Muscle of back (tissue), 13 donors: ENCODE data around the gene PDE2A. TPM values are rescaled to one million over a fixed set of nuclear protein-coding genes. Genes with fewer than 3 reads are reported as not detected.
A peak's percentile ranks its signal among the peaks of the same experiment; 100 is the strongest.

Experiments used
- DNase-seq, 3 donors: peaks; one replicate each; pipeline versions ENCODE4 v3.0.0 to v3.0.0-alpha.2; 2013
- long read RNA-seq, 9 donors: transcript quantifications; one replicate each; lab custom pipeline, GENCODE V29; 2026
- polyA plus RNA-seq, 10 donors: library from polyadenylated mRNA; unstranded; fragments of 120-200 nt; gene quantifications; one replicate each; pipeline ENCODE4 v1.2.1, GENCODE V29; 2013; ENCODE audit not compliant: insufficient read length in 10 of 10

PDE2A gene
- 10 to 100 TPM; 10.3 to 25.0 (median 17.9) TPM for polyA plus RNA-seq
- long read RNA-seq, donor 1, full-length matches to known transcripts, result 1 of 1 reads
- long read RNA-seq, donor 1, partial matches to known transcripts, result 0 of 1 reads
- long read RNA-seq, donor 1, other reads (novel, unspliced or antisense), result 0 of 1 reads
- long read RNA-seq, donor 2, full-length matches to known transcripts, result 2 of 2 reads
- long read RNA-seq, donor 2, partial matches to known transcripts, result 0 of 2 reads
- long read RNA-seq, donor 2, other reads (novel, unspliced or antisense), result 0 of 2 reads
- long read RNA-seq, donor 3, result 0 reads
- long read RNA-seq, donor 4, result 0 reads
- long read RNA-seq, donor 5, full-length matches to known transcripts, result 2 of 2 reads
- long read RNA-seq, donor 5, partial matches to known transcripts, result 0 of 2 reads
- long read RNA-seq, donor 5, other reads (novel, unspliced or antisense), result 0 of 2 reads
- long read RNA-seq, donor 6, partial matches to known transcripts, result 10 of 10 reads
- long read RNA-seq, donor 6, other reads (novel, unspliced or antisense), result 0 of 10 reads
- long read RNA-seq, donor 7, result 0 reads
- long read RNA-seq, donor 8, partial matches to known transcripts, result 0 of 1 reads
- long read RNA-seq, donor 8, other reads (novel, unspliced or antisense), result 0 of 1 reads
- long read RNA-seq, donor 9, result 0 reads

DNA sequence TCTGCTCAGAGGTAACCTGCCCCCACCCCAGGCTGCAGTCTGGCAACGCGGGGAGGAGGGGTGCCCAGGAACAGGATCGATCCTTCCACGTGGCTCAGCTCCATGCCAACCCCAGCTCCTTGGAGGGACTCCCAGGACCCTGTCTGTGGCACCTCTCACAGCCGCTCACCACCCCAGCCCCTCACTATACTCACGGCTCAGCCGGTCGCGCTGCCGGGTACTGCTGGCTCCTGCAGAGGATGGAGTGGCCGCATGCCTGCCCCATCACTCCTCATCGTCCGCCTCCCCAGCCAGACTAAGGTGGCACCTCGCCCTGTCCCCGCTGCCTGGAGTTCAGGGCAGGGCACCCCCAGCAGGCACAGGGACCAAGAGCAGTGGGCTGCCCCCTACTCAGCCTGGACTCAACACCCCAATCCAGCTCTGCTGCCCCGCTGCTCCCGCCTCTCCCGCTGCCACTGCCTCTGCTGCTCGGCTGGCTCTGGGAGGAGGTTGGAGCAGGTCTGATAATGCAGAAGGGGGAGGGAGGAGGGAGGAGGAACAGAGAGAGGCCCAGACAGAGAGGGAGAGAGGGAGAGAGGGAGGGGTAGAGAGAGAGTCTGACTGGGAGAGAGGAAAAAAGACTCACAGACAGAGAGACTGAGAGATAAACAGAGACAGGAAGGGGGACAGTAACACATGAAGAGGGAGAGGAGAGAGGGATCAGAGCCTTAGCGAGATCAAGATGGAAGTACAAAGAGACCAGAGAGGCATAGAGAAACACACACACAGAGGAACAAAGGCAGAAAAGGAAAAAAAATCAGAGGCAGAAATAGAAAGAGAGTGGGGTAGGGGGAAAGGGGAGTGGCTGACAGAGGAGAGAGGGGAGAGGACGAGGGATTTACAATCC is at the start of gene PDE2A:
PDE2A (minus strand) TSS at position 480 of the 886 bp plus-strand sequence; CDS start at position 265, 215 bp downstream.
- DNase-seq, result no peak

DNA sequence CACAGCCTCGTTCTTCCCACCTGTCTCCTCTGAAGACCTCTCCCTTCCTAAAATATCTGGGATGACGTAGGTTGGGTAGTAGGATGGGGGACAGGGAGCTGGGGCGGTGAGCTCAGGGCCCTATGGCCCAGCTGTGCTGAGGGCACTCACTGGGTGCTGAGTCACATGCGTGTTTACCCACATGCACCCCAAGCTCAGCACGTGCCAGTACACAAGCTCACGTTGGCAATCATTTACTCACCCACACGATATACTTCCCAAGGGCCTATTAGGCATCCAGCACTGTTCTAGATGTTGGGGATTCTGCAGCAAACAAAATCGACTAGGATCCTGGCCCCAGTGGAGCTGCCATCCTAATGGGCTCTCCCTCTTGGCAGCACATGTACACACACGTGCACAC is 49.3 kb upstream of the PDE2A start:
- no peak for DNase-seq

DNA sequence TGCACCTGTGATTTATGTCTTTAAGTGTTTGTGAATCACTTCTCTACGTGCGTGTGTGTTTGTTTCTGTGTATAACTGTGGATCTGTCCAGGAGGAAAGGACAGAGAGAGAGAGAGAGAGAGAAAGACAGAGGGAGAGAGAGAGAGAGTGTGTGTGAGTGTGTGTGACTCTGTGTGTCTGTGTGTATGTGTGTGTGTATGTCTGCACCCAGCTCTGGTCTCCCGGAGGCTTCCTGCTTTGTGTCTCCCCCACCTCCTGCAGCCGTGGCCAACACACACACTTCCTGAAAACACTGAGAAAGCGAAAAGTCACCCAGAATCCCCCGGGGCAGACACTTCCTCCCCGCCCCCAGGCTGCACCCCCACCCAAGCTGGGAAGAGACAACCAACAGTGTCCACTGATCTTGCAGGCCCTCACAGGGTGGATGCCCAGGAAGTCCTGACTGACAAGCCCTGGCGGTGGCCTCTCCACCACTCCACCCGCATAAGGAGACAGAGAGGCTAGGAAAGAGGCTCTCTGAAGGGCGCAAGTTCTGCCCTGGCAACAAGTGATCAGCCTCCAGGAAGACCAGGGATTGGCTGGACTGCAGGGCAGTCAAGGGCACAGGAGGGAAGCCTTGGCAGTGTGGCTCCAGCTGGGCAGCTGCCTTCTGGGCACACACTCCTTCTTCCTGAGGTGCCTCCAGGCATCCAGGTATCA is 48.0 kb upstream of the PDE2A start:
- peak; percentile 91 to 96 (median 91) for DNase-seq

DNA sequence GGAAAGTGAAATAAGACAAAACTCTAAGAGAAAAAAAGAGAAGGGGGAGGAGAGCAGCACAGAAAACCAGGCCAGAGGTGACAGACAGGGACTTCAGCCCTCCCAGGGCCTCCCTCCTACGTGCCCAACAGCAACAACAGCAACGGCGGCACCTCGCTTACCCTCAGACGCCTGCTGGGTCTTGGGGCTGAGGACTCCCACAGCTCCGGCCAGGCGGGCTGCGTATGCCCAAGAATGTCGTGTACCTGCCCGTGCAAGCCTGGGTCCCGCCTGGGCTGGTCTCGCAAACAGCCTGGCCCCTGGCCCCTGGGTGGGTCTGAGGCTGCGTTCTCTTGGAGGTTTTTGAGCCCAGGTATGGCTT is 47.4 kb upstream of the PDE2A start:
- no peak for DNase-seq

DNA sequence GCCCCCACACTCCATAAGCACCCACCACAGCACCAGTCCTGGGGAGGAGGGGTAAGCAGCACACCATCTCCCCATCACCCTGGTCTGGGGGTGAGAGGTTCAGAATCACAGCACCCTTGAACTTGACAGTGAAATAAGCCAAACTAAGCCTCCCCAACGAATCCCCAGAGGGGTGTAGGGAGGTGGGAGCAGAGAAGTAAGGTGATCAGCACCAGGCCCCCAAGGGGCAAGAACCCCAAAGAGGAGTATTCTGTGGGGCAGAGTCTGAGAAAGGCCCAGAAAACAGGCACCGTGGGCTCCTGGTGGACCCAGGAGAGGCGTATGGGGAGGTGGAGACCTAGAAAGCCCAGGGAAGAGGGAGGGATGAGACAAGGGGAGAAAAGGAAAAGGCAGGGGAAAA is 47.1 kb upstream of the PDE2A start:
- DNase-seq, result no peak

DNA sequence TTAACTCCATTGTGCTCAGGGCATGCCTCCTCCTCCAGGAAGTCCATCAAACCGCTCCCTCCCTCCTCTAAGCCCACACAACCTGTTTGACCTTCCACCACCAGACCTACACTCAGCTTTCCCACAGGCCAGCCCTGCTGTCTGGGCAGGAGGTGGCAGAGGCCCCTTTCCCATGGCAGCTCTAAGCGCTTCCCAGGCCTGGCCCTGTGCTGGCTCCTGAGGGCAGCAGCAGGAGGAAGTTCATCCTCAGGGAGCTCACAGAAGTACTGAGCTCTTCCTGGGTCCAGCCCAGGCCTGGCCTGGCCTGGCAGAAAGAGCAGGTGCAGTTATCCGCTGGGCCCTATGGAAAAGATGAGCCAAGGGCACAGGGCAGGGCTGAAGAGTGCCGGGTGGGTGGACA is 46.6 kb upstream of the PDE2A start:
- DNase-seq, result no peak

DNA sequence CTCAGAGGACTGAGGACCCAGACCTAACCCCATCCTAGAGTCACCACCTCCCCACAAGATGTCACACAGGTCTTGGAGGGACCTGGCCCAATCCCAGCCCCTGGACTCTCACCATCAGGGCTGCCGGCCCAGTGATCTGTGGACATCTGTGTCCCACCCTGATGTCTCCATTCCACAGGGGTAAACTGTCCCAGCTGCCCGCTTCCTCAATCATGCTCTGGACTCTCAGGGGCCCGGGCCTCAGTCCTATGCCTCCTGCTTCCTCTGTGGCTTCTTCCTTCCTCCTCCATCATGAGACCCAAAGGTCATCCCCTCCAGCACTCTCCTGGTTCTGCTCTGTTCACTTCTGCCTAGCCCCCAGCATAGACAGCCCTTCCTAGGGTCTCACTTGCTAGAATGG is 45.8 kb upstream of the PDE2A start:
- DNase-seq, result no peak

DNA sequence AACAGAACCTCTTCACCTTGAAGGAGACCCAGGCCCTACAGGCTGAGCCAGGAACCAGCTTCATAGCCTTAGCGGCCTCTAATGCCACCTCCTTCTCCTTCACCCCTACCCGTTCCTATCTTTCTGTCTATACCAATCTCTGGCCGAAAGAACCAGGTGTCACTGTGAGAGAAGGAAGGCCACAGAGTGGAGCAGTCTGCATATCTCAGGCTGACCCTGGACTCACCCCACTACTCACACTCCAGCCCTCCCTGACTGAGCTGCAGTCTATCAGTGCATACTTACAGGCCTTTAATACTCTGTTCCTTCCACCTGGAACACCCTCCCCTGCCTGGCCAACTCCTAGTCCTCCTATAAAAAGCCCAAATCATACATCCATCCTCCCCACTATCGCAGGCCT is 45.3 kb upstream of the PDE2A start:
- no peak for DNase-seq

DNA sequence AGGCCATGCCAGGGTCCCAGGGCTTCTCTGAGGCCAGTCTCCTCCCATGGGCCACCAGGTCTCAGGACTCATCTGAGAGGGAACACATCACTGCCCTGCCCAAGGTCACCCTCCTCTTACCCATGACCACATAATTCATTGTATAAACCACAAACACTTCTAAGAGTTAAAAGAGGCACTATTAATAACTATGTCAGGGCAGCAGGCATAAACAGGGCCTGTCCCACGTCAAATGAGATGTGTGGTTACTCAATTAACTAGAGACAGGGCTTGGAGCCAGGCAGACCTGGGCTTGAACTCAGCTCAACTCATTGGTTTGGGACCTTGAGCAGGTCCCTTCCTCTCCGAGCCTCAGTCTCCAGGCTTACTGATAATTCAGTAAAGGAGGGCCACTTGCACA is 44.9 kb upstream of the PDE2A start:
- DNase-seq, result no peak

DNA sequence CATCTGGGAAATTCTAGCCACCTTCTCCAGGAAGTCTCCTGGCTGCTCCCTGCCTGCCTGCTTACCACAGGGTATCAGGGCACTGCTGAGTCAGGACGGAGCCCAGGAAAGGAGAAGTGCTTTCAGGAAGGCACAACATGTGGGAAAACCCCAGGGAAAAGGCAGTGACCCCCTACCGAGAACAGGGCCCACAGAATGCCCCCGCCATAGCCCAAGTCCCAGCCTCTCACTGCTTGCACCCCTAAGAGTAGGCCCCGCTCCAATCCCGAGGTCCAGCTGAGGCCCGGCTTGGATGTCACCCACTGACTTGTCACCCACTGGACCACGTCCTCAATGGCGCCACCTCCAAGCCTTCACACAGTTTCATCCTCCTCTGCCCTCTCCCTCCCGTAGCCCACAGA is 43.9 kb upstream of the PDE2A start:
- DNase-seq, result no peak

DNA sequence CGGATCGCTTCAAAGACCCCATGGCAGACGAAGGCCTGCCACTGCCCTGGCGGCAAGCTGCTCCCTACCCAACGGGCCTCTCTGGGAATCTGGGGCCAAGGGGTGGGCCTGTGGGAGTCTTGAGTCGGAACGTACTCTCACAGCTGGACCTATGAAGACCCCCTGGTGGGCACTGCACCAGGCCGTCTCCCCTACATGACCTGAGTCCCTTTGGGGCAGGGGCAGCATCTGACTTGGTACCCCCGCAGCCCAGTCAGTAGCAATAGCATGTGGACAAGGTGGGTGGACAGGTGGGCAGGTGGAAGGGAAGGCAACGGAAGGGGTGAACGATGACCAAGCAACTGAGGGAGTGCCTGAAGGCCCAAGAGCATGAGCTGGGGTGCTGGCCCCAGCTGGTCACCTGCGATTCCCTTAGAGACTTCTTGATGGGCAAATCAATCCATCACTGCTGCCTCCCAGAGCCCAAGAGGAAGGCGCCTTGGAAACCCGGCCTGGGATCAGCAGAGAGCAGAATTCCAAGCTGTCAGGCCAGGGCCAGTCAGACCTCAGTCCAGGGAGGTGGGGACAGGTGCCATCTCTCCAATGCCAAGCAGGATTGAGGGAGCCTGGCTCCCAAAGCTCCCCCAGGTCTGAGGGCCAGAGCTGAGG is 42.7 kb upstream of the PDE2A start:
- no peak for DNase-seq

DNA sequence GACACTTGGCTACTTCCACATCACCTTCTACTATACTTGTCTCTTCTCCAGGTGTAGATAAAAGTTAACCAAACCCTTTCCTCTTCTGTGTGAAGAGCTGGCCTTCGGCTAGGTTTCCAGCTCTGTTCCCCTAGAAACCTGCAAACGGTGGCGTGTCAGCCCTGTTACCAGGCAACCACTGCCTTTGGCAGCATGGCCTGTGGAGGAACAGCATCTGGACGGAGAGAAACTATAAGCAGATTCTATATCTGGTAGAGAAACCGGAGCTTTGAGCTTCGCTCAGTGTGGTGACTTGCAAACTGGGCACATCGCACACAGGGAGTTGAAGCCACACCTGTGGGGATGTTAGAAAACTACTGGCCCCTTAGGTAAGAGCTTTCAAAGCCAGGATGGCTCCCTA is 42.1 kb upstream of the PDE2A start:
- peak; percentile 54 to 92 (median 79) for DNase-seq

DNA sequence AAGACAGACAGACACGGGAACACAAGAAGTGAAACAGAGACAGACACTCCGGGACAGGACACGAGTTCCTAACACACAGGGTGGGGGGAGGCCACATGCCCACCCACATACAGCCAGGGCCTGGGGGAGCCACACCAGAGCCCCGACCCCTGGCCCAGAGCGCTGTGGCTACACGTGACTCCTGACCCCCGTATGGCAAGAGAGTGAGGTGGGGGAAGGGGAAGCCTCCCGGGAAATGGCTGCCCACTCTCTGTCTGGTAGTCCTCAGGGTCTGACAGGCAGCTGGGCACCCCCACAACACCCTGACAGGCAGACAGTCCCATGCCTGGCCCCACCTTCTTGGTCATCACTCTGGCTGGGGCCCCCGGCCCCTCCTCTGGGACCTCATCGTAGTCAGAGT is 38.6 kb upstream of the PDE2A start:
- no peak for DNase-seq

DNA sequence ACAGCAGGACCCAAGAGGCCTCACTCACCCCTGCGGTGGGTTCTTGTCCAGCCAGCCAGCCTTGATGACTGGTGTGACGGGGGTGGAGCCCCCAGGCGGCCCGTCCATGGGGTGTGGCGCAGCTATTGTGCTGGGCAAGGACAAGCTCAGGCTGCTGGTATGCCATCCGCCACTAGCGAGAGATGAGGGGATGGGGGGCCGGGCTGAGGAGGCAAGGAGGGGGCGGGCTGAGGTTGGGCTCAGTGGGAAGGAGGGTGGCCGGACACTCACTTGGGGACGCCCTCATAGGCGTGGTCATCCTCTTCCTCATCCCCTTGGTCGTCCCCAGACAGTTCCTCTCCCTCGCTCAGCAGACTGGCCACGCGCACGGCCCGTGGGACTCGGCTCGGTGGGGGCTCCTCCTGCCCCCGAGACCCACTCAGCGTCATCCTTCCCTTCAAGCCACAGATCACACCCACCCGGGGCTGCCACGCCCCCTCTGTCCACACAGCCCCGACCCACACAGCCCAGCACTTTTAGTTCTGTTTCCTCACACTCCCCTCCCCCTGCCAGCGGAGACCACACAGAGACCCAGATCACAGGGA is 38.0 kb upstream of the PDE2A start:
- peak in 1 of 3 donors; percentile 69 for DNase-seq

DNA sequence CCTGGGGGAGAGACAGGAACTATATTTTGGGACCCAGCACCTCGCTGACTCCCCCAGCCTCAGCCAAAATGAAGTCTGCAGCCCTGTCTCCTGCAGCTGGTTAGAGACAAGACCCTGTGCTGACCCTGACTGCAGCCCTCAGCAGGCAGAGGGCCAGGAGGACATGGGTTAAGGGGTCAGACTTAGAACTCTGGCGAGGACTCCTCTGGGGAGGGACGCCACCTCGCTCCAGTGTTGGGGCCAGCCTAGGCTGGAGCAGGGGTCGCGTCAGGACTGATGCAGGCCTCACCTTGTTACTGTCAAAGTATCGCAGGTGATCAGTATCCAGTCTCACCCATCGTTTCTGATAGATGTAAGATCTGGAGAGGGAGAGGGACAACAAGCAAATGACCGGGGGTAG is 36.9 kb upstream of the PDE2A start:
- no peak for DNase-seq

DNA sequence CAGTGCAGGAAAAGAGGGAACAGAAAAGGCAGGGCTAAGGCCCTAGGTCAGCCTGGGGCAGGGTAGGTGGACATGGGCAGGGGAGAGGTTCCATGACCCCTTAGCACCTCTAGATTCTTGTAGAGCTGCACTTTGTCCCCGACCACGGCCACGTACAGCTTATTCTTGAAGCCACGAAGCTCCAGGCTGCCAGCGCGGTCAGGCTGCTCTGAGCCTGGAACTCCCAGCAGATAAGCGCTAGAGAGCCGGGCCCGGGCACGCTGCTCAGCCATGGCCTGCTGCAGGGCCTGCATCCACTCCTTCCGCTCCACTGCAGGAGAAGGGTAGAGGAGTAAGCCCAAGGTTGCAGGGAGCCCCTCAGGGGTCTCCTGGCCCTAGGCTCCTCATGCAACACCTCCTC is 36.1 kb upstream of the PDE2A start:
- no peak for DNase-seq

DNA sequence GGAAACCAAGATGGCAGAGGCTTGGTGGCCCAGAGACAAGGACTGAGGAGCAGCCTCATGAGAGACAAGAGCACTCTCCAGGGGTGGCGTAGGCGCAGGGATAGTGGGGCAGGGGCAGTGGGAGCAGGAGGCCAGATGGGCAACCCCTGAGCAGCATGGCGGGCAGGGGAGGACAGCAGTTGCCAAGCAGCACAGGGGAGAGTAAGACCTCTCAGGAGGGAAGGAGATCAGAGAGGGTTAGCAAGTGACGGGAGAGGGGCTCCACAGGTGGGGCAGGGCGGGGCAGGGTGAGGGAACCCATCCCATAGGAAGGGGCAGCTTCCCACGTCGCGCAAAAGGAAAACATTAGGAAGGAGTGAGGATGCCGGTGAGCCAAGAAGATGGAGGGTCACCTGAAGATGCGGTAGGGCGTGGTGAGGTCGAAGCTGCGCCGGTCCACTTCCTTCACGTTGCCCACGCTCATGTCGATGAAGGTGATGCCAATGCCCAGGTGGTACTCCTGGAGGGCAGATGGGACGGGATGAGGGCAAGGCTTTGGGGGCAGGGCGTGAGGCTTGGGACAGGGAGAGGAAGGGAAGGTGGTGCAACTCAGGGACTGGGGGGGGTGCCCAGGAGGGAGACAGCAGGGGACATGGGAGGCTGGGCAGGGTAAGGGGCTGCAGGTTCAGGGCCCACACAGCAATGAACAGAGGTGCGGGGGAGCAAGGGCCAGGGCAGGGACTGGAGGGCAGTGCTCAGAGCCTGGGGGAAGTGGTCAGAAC is 35.4 kb upstream of the PDE2A start:
- DNase-seq, result no peak

DNA sequence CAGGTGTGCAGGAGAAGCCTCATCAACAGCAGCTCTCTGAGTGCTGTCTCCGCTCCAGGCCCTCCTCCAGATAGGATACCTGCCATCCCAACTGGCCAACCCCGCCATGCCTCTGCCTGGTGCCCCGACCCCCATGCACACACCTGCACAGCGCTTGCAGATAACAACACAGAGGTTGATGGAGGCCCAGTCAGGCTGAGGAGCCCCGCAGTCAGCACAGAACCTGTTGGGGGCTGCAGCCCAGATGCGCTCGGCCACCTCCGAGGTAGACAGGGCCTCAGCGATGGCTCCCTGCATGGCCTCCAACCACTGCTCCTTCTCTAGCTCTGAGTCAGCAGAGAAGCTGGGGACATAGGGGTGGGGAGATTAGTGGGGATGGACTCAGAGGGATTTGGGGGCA is 32.8 kb upstream of the PDE2A start:
- DNase-seq, result no peak

DNA sequence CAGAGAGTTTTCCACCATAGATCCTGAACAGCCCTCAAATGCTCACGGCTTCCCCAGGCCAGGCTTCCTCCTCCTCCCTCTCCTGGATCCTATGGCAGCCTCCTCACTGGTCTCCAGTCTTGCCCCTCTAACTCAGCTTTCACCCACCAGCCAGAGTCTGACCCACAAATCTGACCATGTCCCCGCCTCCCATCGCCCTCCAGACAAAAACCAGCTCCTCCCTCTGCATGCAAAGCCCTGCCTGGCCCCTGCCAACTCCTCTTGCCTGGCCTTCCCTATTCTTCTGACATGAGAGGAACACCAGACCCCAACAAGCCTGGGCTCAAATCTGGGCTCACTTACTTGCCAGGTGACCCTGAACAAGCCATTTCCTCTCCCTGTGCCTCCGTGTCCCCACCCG is 32.4 kb upstream of the PDE2A start:
- no peak for DNase-seq
